Muscle layer of duodenum (tissue), 2 donors: ENCODE measurements around the gene TRPT1.

ENCODE experiments used
- H3K27ac ChIP-seq: one replicate; pipeline ENCODE4 v1.7.0; 2013; ENCODE audit warnings: mild to moderate bottlenecking, low read length
- H3K27me3 ChIP-seq: one replicate; pipeline ENCODE4 v1.7.0; 2013; ENCODE audit warnings: low read depth, mild to moderate bottlenecking, control low read depth, low read length
- H3K36me3 ChIP-seq, 2 donors: one replicate each; pipeline ENCODE4 v1.7.0; 2013; ENCODE audit warnings: low read length in 2 of 2, control low read depth in 1 of 2, mild to moderate bottlenecking in 1 of 2; ENCODE audit not compliant: insufficient read depth in 2 of 2, control insufficient read depth in 1 of 2
- H3K4me1 ChIP-seq, 2 donors: one replicate each; pipeline ENCODE4 v1.7.0; 2013; ENCODE audit warnings: low read length in 2 of 2, mild to moderate bottlenecking in 2 of 2, control low read depth in 1 of 2, moderate library complexity in 1 of 2; ENCODE audit not compliant: insufficient read depth in 2 of 2, control insufficient read depth in 1 of 2
- H3K4me3 ChIP-seq, 2 donors: one replicate each; pipeline ENCODE4 v1.7.0; 2013; ENCODE audit warnings: low read length in 2 of 2, low read depth in 1 of 2, mild to moderate bottlenecking in 1 of 2
- H3K9me3 ChIP-seq, 2 donors: one replicate each; pipeline ENCODE4 v1.7.0; 2013; ENCODE audit warnings: low read length in 2 of 2, control low read depth in 1 of 2, mild to moderate bottlenecking in 1 of 2; ENCODE audit not compliant: control insufficient read depth in 1 of 2
- donor health status: healthy.

The TRPT1 gene, protein sequence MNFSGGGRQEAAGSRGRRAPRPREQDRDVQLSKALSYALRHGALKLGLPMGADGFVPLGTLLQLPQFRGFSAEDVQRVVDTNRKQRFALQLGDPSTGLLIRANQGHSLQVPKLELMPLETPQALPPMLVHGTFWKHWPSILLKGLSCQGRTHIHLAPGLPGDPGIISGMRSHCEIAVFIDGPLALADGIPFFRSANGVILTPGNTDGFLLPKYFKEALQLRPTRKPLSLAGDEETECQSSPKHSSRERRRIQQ

DNA sequence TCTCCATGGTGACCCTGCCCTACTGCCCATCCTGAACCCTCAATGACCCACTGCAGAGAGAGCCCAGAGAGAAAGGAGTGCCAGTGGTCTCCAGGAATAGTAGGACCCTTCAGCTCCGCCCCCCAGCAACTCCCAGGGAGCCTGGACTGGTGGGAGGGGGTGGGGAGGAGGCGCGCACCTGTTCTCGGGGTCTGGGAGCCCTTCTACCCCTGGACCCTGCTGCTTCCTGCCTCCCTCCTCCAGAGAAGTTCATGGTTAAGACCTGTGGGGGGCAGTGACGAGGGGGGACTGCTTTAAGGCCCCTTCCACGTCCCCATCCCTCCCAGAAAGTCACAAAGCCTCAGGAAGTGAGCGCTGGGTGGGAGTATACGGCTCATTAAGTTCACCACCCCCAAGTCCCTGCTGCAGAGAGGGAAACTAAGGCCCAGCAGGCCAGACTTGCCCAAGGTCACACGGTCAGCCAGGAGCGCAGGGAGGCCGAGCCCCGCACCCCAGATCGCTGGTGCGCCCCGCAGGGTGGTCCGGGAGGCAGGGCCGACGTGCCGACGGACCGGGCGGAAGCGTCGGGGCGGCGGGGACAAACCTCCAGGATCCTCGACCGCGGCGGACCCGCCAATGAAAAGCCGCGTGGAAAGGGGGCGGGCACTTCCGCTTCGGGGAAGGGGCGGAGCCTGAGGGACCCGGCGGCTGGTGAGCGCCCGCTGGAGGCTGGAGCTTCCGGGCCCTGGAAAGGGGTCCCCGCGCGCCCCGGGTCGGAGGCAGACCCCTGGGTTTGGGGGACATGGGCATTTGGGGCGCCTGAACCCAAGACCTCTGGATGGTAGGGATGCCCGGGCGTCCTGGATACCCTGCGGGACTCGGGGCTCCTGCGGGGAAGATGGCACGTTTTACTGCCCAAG, at the start of gene TRPT1, which contains the start of gene NUDT22:
Gene TRPT1, minus strand, starts transcription at position 579 of the 899 bp plus-strand sequence. Its CDS starts 326 bp downstream, at position 253.
Gene NUDT22, plus strand, starts transcription at position 667 of the 899 bp plus-strand sequence. CDS start 379 bp downstream, outside the sequence.
- H3K4me1 ChIP-seq, result peaks cover 7 to 31% of the 10 kb centered on the region in 2 donors
- peak within 1 kb of the TSS; percentile 76 to 84 for H3K4me3 ChIP-seq
- H3K27me3 ChIP-seq, result no peaks in the 10 kb centered on the region
- H3K9me3 ChIP-seq, result no peaks in the 10 kb centered on the region
- H3K27ac ChIP-seq, result peak within 1 kb of the TSS; percentile 90
- peaks cover 3 to 4% of the 10 kb centered on the region in 2 donors for H3K36me3 ChIP-seq

GRCh38 chr11:64275031-64275800, 49.2 kb upstream of the TRPT1 start:
- no peaks in the 10 kb centered on the region for H3K9me3 ChIP-seq
- H3K36me3 ChIP-seq, result peaks cover 5 to 36% of the 10 kb centered on the region in 2 donors
- H3K4me1 ChIP-seq, result peaks cover 0 to 9% of the 10 kb centered on the region in 2 donors
- H3K4me3 ChIP-seq, result no peak overlapping the region
- no peaks in the 10 kb centered on the region for H3K27me3 ChIP-seq
- H3K27ac ChIP-seq, result no peak overlapping the region

- H3K27ac ChIP-seq, result peak overlapping the region; percentile 98
- peaks cover 13% of the 10 kb centered on the region in 2 donors for H3K36me3 ChIP-seq
- no peaks in the 10 kb centered on the region for H3K9me3 ChIP-seq
- no peaks in the 10 kb centered on the region for H3K27me3 ChIP-seq
- H3K4me1 ChIP-seq, result peaks cover 14 to 22% of the 10 kb centered on the region in 2 donors
- peak overlapping the region; percentile 71 to 88 for H3K4me3 ChIP-seq
These were observed 43.7 kb upstream of the TRPT1 start for GRCh38 chr11:64269540-64270220.

- Histone ChIP-seq H3K27ac (peak overlapping the region; percentile 83), H3K4me3 (peak overlapping the region; percentile 60 to 71), H3K27me3 (no peaks in the 10 kb centered on the region), H3K36me3 (peaks cover 13 to 16% of the 10 kb centered on the region in 2 donors), H3K4me1 (peaks cover 14 to 22% of the 10 kb centered on the region in 2 donors), H3K9me3 (no peaks in the 10 kb centered on the region)
These were observed 43.0 kb upstream of the TRPT1 start for GRCh38 chr11:64268893-64269539.

- Histone ChIP-seq H3K27me3 (no peaks in the 10 kb centered on the region), H3K9me3 (no peaks in the 10 kb centered on the region), H3K4me3 (peak overlapping the region; percentile 60 to 71), H3K4me1 (peaks cover 14 to 22% of the 10 kb centered on the region in 2 donors), H3K27ac (peak overlapping the region; percentile 83), H3K36me3 (peaks cover 19 to 24% of the 10 kb centered on the region in 2 donors)
These were observed 42.3 kb upstream of the TRPT1 start for GRCh38 chr11:64268025-64268892.

DNA sequence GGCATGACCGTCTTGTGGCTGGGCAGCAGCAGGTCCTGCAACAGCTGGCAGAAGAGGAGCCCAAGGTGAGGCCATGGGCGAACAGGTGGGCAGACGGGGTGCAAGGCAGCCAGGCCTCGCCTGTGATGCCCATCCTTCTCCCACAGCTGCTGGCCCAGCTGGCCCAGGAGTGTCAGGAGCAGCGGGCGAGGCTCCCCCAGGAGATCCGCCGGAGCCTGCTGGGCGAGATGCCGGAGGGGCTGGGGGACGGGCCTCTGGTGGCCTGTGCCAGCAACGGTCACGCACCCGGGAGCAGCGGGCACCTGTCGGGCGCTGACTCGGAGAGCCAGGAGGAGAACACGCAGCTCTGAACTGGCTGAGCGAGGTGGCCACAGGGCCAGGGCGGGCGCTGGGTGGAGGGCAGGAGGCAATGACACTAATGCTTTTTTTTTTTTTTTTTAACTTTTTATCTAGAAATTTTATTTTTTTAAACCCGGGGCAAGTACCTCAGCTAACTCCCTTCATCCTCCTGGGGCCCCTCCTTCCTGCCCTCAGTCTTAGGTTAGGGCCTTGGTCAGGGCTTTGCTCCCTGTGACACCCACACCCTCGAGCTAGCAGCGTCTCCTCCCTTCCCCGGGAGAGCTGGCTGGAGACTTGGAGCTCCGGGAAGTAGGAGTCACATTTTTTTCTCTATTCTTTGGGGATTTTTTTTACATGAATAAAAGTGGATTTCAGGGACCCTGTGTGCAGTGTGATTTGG, 41.4 kb upstream of the TRPT1 start:
- no peaks in the 10 kb centered on the region for H3K9me3 ChIP-seq
- H3K27me3 ChIP-seq, result no peaks in the 10 kb centered on the region
- peaks cover 27% of the 10 kb centered on the region in 2 donors for H3K36me3 ChIP-seq
- peaks cover 14 to 20% of the 10 kb centered on the region in 2 donors for H3K4me1 ChIP-seq
- H3K4me3 ChIP-seq, result no peak overlapping the region
- H3K27ac ChIP-seq, result peak overlapping the region; percentile 83

GRCh38 chr11:64266339-64266738, 40.4 kb upstream of the TRPT1 start:
- H3K4me3 ChIP-seq, result no peak overlapping the region

GRCh38 chr11:64265176-64266160, 39.5 kb upstream of the TRPT1 start:
- H3K4me3 ChIP-seq, result no peak overlapping the region
- H3K4me1 ChIP-seq, result peaks cover 13 to 14% of the 10 kb centered on the region in 2 donors
- H3K27ac ChIP-seq, result no peak overlapping the region
- peaks cover 27 to 42% of the 10 kb centered on the region in 2 donors for H3K36me3 ChIP-seq
- H3K27me3 ChIP-seq, result no peaks in the 10 kb centered on the region
- no peaks in the 10 kb centered on the region for H3K9me3 ChIP-seq

More at GRCh38 chr11:64266339-64266738, 40.4 kb upstream of the TRPT1 start:
- Histone ChIP-seq H3K9me3 (no peaks in the 10 kb centered on the region), H3K36me3 (peaks cover 27 to 38% of the 10 kb centered on the region in 2 donors), H3K27me3 (no peaks in the 10 kb centered on the region), H3K4me1 (peaks cover 13 to 14% of the 10 kb centered on the region in 2 donors), H3K27ac (no peak overlapping the region)
